HUES64 (cell line): ENCODE results near the gene SIDT1.

Experiments
- H3K27ac ChIP-seq: 2 replicates; pipeline ENCODE4 v1.7.0; 2013; ENCODE audit warnings: low read depth, low read length, inconsistent platforms
- H3K27me3 ChIP-seq: 2 replicates; pipeline ENCODE4 v1.6.1; 2013; ENCODE audit warnings: mild to moderate bottlenecking, low read length; ENCODE audit not compliant: insufficient read depth
- H3K36me3 ChIP-seq: 2 replicates; pipeline ENCODE4 v1.6.1; 2013; ENCODE audit warnings: mild to moderate bottlenecking, low read length; ENCODE audit not compliant: insufficient read depth
- H3K4me1 ChIP-seq: 2 replicates; pipeline ENCODE4 v1.6.1; 2013; ENCODE audit warnings: mild to moderate bottlenecking, low read length, moderate library complexity; ENCODE audit not compliant: insufficient read depth
- H3K4me3 ChIP-seq: 2 replicates; pipeline ENCODE4 v1.5.1; 2013; ENCODE audit warnings: mild to moderate bottlenecking, low read length, moderate library complexity
- H3K9ac ChIP-seq: 2 replicates; pipeline ENCODE4 v1.6.1; 2013; ENCODE audit warnings: mild to moderate bottlenecking, low read depth, low read length
- H3K9me3 ChIP-seq: 2 replicates; pipeline ENCODE4 v1.6.1; 2013; ENCODE audit warnings: low read depth, low read length; ENCODE audit not compliant: insufficient read depth
- WGBS: fragments of 150-250, 120-280 bp; methylation state at CpG from one replicate; pipeline ENCODE4 v1.1.7; 2013; ENCODE audit warnings: missing lambda C conversion rate; 5-methylcytosine and 5-hydroxymethylcytosine counted together

SIDT1 gene

GRCh38 chr3:113545594-113545993, 13.2 kb downstream of the SIDT1 start:
- Histone ChIP-seq H3K4me3 (no peak overlapping the region), H3K27ac (no peak overlapping the region), H3K27me3 (no peaks in the 10 kb centered on the region), H3K9ac (no peak overlapping the region), H3K9me3 (peaks cover 6% of the 10 kb centered on the region; the same call in 1 of the 2 replicates), H3K4me1 (no peaks in the 10 kb centered on the region), H3K36me3 (no peaks in the 10 kb centered on the region)
- WGBS, result 100% methylated on average over 1 of the region's 1 CpG

GRCh38 chr3:113546414-113546893, 14.1 kb downstream of the SIDT1 start:
- no peaks in the 10 kb centered on the region for H3K4me1 ChIP-seq
- no peak overlapping the region for H3K27ac ChIP-seq
- H3K4me3 ChIP-seq, result no peak overlapping the region
- 95% methylated on average over 3 of the region's 3 CpGs for WGBS
- H3K36me3 ChIP-seq, result no peaks in the 10 kb centered on the region
- H3K9ac ChIP-seq, result no peak overlapping the region
- peaks cover 5% of the 10 kb centered on the region; the same call in 1 of the 2 replicates for H3K9me3 ChIP-seq
- no peaks in the 10 kb centered on the region for H3K27me3 ChIP-seq

- Histone ChIP-seq H3K27me3 (no peaks in the 10 kb centered on the region), H3K27ac (no peak overlapping the region), H3K4me1 (no peaks in the 10 kb centered on the region), H3K4me3 (no peak overlapping the region), H3K36me3 (no peaks in the 10 kb centered on the region), H3K9ac (no peak overlapping the region), H3K9me3 (no peaks in the 10 kb centered on the region)
- 94% methylated on average over 2 of the region's 2 CpGs for WGBS
Observed at GRCh38 chr3:113548501-113548900, 16.1 kb downstream of the SIDT1 start.

- H3K4me1 ChIP-seq, result peaks cover under 1% of the 10 kb centered on the region; the same call in 1 of the 2 replicates
- H3K27ac ChIP-seq, result no peak overlapping the region
- no peaks in the 10 kb centered on the region for H3K27me3 ChIP-seq
- H3K4me3 ChIP-seq, result no peak overlapping the region
- no peaks in the 10 kb centered on the region for H3K36me3 ChIP-seq
- 90% methylated on average over 5 of the region's 5 CpGs for WGBS
- no peak overlapping the region for H3K9ac ChIP-seq
- no peaks in the 10 kb centered on the region for H3K9me3 ChIP-seq
Observed at GRCh38 chr3:113551820-113552219, 19.5 kb downstream of the SIDT1 start.

GRCh38 chr3:113552851-113553250, 20.5 kb downstream of the SIDT1 start:
- H3K27me3 ChIP-seq, result no peaks in the 10 kb centered on the region
- peaks cover 9% of the 10 kb centered on the region; the same call in 1 of the 2 replicates for H3K4me1 ChIP-seq
- 96% methylated on average over 2 of the region's 3 CpGs for WGBS
- H3K4me3 ChIP-seq, result no peak overlapping the region
- no peak overlapping the region for H3K9ac ChIP-seq
- H3K36me3 ChIP-seq, result no peaks in the 10 kb centered on the region
- H3K9me3 ChIP-seq, result no peaks in the 10 kb centered on the region
- H3K27ac ChIP-seq, result no peak overlapping the region

- no peak overlapping the region for H3K27ac ChIP-seq
- no peak overlapping the region for H3K9ac ChIP-seq
- H3K27me3 ChIP-seq, result no peaks in the 10 kb centered on the region
- no peak overlapping the region for H3K4me3 ChIP-seq
- H3K4me1 ChIP-seq, result peaks cover 9% of the 10 kb centered on the region; the same call in 1 of the 2 replicates
- no peaks in the 10 kb centered on the region for H3K9me3 ChIP-seq
- H3K36me3 ChIP-seq, result no peaks in the 10 kb centered on the region
- WGBS, result 98% methylated on average over 1 of the region's 1 CpG
Observed at GRCh38 chr3:113555138-113555537, 22.8 kb downstream of the SIDT1 start.

GRCh38 chr3:113556316-113556945, 24.1 kb downstream of the SIDT1 start:
- H3K4me1 ChIP-seq, result peaks cover 9% of the 10 kb centered on the region; the same call in 1 of the 2 replicates
- no peak overlapping the region for H3K4me3 ChIP-seq
- no peaks in the 10 kb centered on the region for H3K9me3 ChIP-seq
- WGBS, result 93% methylated on average over 6 of the region's 6 CpGs
- H3K9ac ChIP-seq, result no peak overlapping the region
- H3K27me3 ChIP-seq, result no peaks in the 10 kb centered on the region
- no peaks in the 10 kb centered on the region for H3K36me3 ChIP-seq
- no peak overlapping the region for H3K27ac ChIP-seq

GRCh38 chr3:113556946-113557335, 24.6 kb downstream of the SIDT1 start:
- H3K9ac ChIP-seq, result no peak overlapping the region
- H3K4me1 ChIP-seq, result peaks cover 9% of the 10 kb centered on the region; the same call in 1 of the 2 replicates
- no peaks in the 10 kb centered on the region for H3K9me3 ChIP-seq
- 87% methylated on average over 7 of the region's 7 CpGs for WGBS
- no peaks in the 10 kb centered on the region for H3K36me3 ChIP-seq
- peak overlapping the region; percentile 9; the same call in 1 of the 2 replicates for H3K27ac ChIP-seq
- no peak overlapping the region for H3K4me3 ChIP-seq
- H3K27me3 ChIP-seq, result no peaks in the 10 kb centered on the region

- Histone ChIP-seq H3K27me3 (no peaks in the 10 kb centered on the region), H3K4me1 (peaks cover 9% of the 10 kb centered on the region; the same call in 1 of the 2 replicates), H3K27ac (peak overlapping the region; percentile 9; the same call in 1 of the 2 replicates), H3K9me3 (no peaks in the 10 kb centered on the region), H3K9ac (no peak overlapping the region), H3K36me3 (no peaks in the 10 kb centered on the region), H3K4me3 (no peak overlapping the region)
Observed at GRCh38 chr3:113557374-113557773, 25.0 kb downstream of the SIDT1 start.

- Histone ChIP-seq H3K4me1 (peaks cover 9% of the 10 kb centered on the region; the same call in 1 of the 2 replicates), H3K9ac (no peak overlapping the region), H3K27me3 (no peaks in the 10 kb centered on the region)
Observed at GRCh38 chr3:113559009-113559408, 26.7 kb downstream of the SIDT1 start.

GRCh38 chr3:113560271-113560670, 27.9 kb downstream of the SIDT1 start:
- Histone ChIP-seq H3K9me3 (no peaks in the 10 kb centered on the region), H3K4me1 (peaks cover 9% of the 10 kb centered on the region; the same call in 1 of the 2 replicates), H3K4me3 (no peak overlapping the region), H3K27me3 (no peaks in the 10 kb centered on the region), H3K36me3 (no peaks in the 10 kb centered on the region), H3K27ac (no peak overlapping the region), H3K9ac (no peak overlapping the region)
- 79% methylated on average over 3 of the region's 6 CpGs for WGBS

More at GRCh38 chr3:113559009-113559408, 26.7 kb downstream of the SIDT1 start:
- H3K4me3 ChIP-seq, result no peak overlapping the region
- no peak overlapping the region for H3K27ac ChIP-seq
- no peaks in the 10 kb centered on the region for H3K9me3 ChIP-seq
- no peaks in the 10 kb centered on the region for H3K36me3 ChIP-seq
